Measurements from ENCODE around the gene TOR2A. TPM values are rescaled to one million over a fixed set of nuclear protein-coding genes. Genes with fewer than 3 reads are reported as not detected.

TOR2A gene
- total and polyA plus RNA-seq, 9 of the 15 experiments (the other 6 are each of a cell fraction or from before 2014, with no cell fraction given): 0.80 to 25.9 (median 11.1) TPM

DNA sequence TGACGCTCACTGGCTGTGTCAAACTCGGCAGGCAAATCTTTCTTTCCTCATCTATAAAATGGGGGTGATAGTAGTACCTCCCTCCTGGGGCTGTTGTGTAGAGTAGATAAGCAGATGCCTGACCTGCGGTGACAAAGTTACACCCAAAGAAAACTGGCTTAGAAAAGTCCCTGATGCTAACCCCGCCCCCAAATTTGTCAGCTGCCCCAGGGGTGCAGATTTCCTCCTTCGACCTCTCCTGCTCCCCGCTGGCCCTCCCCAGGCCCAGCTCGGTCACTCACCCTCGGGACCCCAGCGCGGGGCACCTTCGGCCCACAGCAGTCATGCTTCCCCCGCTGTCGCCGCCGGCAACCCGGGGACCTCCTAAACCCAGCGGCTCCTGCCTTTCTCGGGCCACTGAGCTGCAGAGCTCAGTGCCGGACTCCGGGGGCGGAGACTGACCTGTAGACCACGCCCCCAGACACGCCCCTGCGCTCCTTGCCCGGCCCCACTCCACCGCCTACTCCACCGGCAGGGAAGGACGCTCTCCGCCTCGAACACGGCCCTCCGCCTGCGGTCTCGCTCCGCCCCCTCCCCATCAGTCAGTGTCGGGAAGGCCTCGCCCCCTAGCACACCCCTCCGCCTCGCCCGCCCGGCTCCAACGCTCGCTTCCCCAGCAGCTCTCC, 35.9 kb upstream of the TOR2A start (continued):
- no peak for TF ChIP-seq CEBPG (CRISPR knock-in tag; IDR thresholded peaks at IDR 0.05)
- TF ChIP-seq CEBPG (tag; conservative IDR thresholded peaks at IDR 0.05 in 1 of 2, IDR thresholded peaks at IDR 0.05 in 1 of 2): no peak
- TF ChIP-seq DPF2 (IDR thresholded peaks at IDR 0.05): peak; percentile 38
- peak; percentile 56; the same call in 1 of the 2 replicates for TF ChIP-seq MTA3 (IDR thresholded peaks at IDR 0.05; ENCODE audit: borderline replicate concordance)
- TF ChIP-seq, protein P1, sequence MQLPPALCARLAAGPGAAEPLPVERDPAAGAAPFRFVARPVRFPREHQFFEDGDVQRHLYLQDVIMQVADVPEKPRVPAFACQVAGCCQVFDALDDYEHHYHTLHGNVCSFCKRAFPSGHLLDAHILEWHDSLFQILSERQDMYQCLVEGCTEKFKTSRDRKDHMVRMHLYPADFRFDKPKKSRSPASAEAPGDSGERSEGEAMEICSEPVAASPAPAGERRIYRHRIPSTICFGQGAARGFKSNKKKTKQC (CRISPR knock-in tag; IDR thresholded peaks at IDR 0.05): peak; percentile 13; the same call in 1 of the 2 replicates
- TF ChIP-seq DNMT1 (IDR thresholded peaks at IDR 0.05): no peak
- TF ChIP-seq, protein P2, sequence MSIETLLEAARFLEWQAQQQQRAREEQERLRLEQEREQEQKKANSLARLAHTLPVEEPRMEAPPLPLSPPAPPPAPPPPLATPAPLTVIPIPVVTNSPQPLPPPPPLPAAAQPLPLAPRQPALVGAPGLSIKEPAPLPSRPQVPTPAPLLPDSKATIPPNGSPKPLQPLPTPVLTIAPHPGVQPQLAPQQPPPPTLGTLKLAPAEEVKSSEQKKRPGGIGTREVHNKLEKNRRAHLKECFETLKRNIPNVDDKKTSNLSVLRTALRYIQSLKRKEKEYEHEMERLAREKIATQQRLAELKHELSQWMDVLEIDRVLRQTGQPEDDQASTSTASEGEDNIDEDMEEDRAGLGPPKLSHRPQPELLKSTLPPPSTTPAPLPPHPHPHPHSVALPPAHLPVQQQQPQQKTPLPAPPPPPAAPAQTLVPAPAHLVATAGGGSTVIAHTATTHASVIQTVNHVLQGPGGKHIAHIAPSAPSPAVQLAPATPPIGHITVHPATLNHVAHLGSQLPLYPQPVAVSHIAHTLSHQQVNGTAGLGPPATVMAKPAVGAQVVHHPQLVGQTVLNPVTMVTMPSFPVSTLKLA (conservative IDR thresholded peaks at IDR 0.05): peak in 1 of 2 experiments; percentile 52; a peak in 1 of 4 replicates
- no peak for TF ChIP-seq NR2C2 (CRISPR knock-in tag; IDR thresholded peaks at IDR 0.05)
- peak; percentile 48; the same call in 1 of the 2 replicates for TF ChIP-seq NR2C2 (tag; IDR thresholded peaks at IDR 0.05)
- no peak for TF ChIP-seq ZNF23 (CRISPR knock-in tag; IDR thresholded peaks at IDR 0.05)
- TF ChIP-seq ZNF217 (CRISPR knock-in tag; IDR thresholded peaks at IDR 0.05): no peak
- peak; percentile 54; the same call in 1 of the 2 replicates for TF ChIP-seq CBFA2T2 (conservative IDR thresholded peaks at IDR 0.05)
- TF ChIP-seq, protein P3, sequence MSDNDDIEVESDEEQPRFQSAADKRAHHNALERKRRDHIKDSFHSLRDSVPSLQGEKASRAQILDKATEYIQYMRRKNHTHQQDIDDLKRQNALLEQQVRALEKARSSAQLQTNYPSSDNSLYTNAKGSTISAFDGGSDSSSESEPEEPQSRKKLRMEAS (CRISPR knock-in tag; IDR thresholded peaks at IDR 0.05): peak; percentile 52; the same call in 1 of the 2 replicates
- no peak for TF ChIP-seq SPI1 (IDR thresholded peaks at IDR 0.05; ENCODE audit: borderline replicate concordance, low read depth, low read length)
- TF ChIP-seq, protein P4, sequence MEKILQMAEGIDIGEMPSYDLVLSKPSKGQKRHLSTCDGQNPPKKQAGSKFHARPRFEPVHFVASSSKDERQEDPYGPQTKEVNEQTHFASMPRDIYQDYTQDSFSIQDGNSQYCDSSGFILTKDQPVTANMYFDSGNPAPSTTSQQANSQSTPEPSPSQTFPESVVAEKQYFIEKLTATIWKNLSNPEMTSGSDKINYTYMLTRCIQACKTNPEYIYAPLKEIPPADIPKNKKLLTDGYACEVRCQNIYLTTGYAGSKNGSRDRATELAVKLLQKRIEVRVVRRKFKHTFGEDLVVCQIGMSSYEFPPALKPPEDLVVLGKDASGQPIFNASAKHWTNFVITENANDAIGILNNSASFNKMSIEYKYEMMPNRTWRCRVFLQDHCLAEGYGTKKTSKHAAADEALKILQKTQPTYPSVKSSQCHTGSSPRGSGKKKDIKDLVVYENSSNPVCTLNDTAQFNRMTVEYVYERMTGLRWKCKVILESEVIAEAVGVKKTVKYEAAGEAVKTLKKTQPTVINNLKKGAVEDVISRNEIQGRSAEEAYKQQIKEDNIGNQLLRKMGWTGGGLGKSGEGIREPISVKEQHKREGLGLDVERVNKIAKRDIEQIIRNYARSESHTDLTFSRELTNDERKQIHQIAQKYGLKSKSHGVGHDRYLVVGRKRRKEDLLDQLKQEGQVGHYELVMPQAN (IDR thresholded peaks at IDR 0.05; ENCODE audit: borderline replicate concordance): peak; percentile 55; the same call in 1 of the 2 replicates
- TF ChIP-seq NRF1 (conservative IDR thresholded peaks at IDR 0.05 in 1 of 2, IDR thresholded peaks at IDR 0.05 in 1 of 2): peak; percentile 90 to 91
- peak in 1 of 3 experiments; percentile 22 for TF ChIP-seq YY1 (IDR thresholded peaks at IDR 0.05; ENCODE audit: borderline replicate concordance in 1 of 3, control insufficient read depth in 1 of 3, extremely low read depth in 1 of 3, insufficient read depth in 3 of 3, insufficient read length in 1 of 3, insufficient replicate concordance in 2 of 3, low read depth in 1 of 3, low read length in 2 of 3)
- no peak for TF ChIP-seq NCOA1 (IDR thresholded peaks at IDR 0.05; ENCODE audit: low read depth)
- TF ChIP-seq ILK (tag; IDR thresholded peaks at IDR 0.05; ENCODE audit: borderline replicate concordance, low read depth): no peak
- TF ChIP-seq BMI1 (IDR thresholded peaks at IDR 0.05; ENCODE audit: low read length): no peak
- peak; percentile 76; the same call in 1 of the 2 replicates for TF ChIP-seq ESRRA (IDR thresholded peaks at IDR 0.05; ENCODE audit: borderline replicate concordance, low read depth)
- TF ChIP-seq KDM1A (IDR thresholded peaks at IDR 0.05): peak in 1 of 2 experiments; percentile 57
- TF ChIP-seq EP300 (IDR thresholded peaks at IDR 0.05; ENCODE audit: low read length): peak; percentile 61; the same call in 1 of the 2 replicates
- no peak for TF ChIP-seq BRD9 (IDR thresholded peaks at IDR 0.05; ENCODE audit: low read depth, partially characterized antibody)
